Hepatocyte (in vitro differentiated cells): ENCODE data around the gene SH3TC1.

ENCODE experiments used
- EZH2 ChIP-seq: fragments of 200-600 bp; sonication (generic); IDR thresholded peaks from 2 replicates; pipeline ENCODE4 v1.6.1; 2016; ENCODE audit warnings: antibody characterized with exemption, mild to moderate bottlenecking, borderline replicate concordance
- EZH2phosphoT487 ChIP-seq: fragments of 200-600 bp; sonication (generic); IDR thresholded peaks from one replicate; pipeline ENCODE4 v1.6.1; 2018; ENCODE audit warnings: antibody characterized with exemption, mild to moderate bottlenecking, low read depth, moderate library complexity; ENCODE audit not compliant: unreplicated experiment, severe bottlenecking
- TF ChIP-seq, protein P1 (sequence below): fragments of 200-600 bp; sonication (generic); IDR thresholded peaks from 2 replicates; pipeline ENCODE4 v1.5.1; 2016; ENCODE audit warnings: antibody characterized with exemption, mild to moderate bottlenecking; ENCODE audit not compliant: poor library complexity

- TF ChIP-seq EZH2phosphoT487 (no peak), EZH2 (no peak)
- TF ChIP-seq, protein P1, sequence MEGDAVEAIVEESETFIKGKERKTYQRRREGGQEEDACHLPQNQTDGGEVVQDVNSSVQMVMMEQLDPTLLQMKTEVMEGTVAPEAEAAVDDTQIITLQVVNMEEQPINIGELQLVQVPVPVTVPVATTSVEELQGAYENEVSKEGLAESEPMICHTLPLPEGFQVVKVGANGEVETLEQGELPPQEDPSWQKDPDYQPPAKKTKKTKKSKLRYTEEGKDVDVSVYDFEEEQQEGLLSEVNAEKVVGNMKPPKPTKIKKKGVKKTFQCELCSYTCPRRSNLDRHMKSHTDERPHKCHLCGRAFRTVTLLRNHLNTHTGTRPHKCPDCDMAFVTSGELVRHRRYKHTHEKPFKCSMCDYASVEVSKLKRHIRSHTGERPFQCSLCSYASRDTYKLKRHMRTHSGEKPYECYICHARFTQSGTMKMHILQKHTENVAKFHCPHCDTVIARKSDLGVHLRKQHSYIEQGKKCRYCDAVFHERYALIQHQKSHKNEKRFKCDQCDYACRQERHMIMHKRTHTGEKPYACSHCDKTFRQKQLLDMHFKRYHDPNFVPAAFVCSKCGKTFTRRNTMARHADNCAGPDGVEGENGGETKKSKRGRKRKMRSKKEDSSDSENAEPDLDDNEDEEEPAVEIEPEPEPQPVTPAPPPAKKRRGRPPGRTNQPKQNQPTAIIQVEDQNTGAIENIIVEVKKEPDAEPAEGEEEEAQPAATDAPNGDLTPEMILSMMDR, result no peak
These were observed 1.3 kb downstream of the SH3TC1 start for GRCh38 chr4:8200302-8200975.
